RWPE1 (cell line): ENCODE data around the gene TRMT61B.

Experiments
- CTCF ChIA-PET: fragments of 350-600 bp; sonication (Branson Sonifier 250); formaldehyde crosslinking; extraction: SDS; loops from one replicate; lab custom pipeline; 2021; lab: Yijun Ruan, JAX
- POLR2A ChIA-PET: fragments of 400-600 bp; formaldehyde crosslinking; extraction: SDS; loops from one replicate; lab custom pipeline; 2020; ENCODE audit warnings: antibody characterized with exemption; ENCODE audit not compliant: low non-redundant PET; lab: Yijun Ruan, JAX
- DNase-seq: peaks from one replicate; pipeline ENCODE4 v3.0.0; 2012; ENCODE audit warnings: low spot score
- H3K27ac ChIP-seq: fragments of 450-650 bp; 2 replicates; pipeline ENCODE4 v1.5.1; 2017
- CTCF ChIP-seq: fragments of 450-650 bp; conservative IDR thresholded peaks from 2 replicates; pipeline ENCODE4 v1.5.1; 2017; ENCODE audit warnings: low read depth, mild to moderate bottlenecking

The TRMT61B gene

GRCh38 chr2:28905533-28905932, 35.4 kb upstream of the TRMT61B start:
- ChIA-PET CTCF (interaction anchor here (0.6 to 1.0 kb wide), 3 partner anchors 10 to 1296 kb away, joined by 4 to 5 read pairs (median 5); partner anchors contain the start of gene WDR43), POLR2A (no interaction called here)
- TF ChIP-seq CTCF: no peak
- DNase-seq: no peak
- no peak overlapping the region for H3K27ac ChIP-seq

- no peak for DNase-seq
- no peak for TF ChIP-seq CTCF
- H3K27ac ChIP-seq: no peak overlapping the region
- CTCF ChIA-PET: interaction anchor here (0.6 to 1.0 kb wide), 3 partner anchors 9 to 1295 kb away, joined by 4 to 5 read pairs (median 4); no protein-coding TSS in a partner anchor
- POLR2A ChIA-PET: interaction anchor here (0.6 kb wide), 1 partner anchor 1418 kb away, joined by 5 read pairs; no protein-coding TSS in a partner anchor
Observed at GRCh38 chr2:28904802-28905457, 34.8 kb upstream of the TRMT61B start.

- DNase-seq: no peak
- no peak for TF ChIP-seq CTCF
- H3K27ac ChIP-seq: no peak overlapping the region
- ChIA-PET CTCF (no interaction called here), POLR2A (no interaction called here)
Observed at GRCh38 chr2:28904295-28904694, 34.2 kb upstream of the TRMT61B start.

GRCh38 chr2:28902584-28902983, 32.5 kb upstream of the TRMT61B start:
- no peak overlapping the region for H3K27ac ChIP-seq
- POLR2A ChIA-PET: no interaction called here
- CTCF ChIA-PET: interaction anchor here (0.6 to 1.0 kb wide), 2 partner anchors 30 to 336 kb away, joined by 3 to 4 read pairs; no protein-coding TSS in a partner anchor
- TF ChIP-seq CTCF: no peak
- no peak for DNase-seq

GRCh38 chr2:28901841-28902240, 31.7 kb upstream of the TRMT61B start:
- no peak for TF ChIP-seq CTCF
- ChIA-PET POLR2A (no interaction called here), CTCF (interaction anchor here (0.6 kb wide), 1 partner anchor 29 kb away, joined by 3 read pairs; no protein-coding TSS in a partner anchor)
- DNase-seq: no peak
- no peak overlapping the region for H3K27ac ChIP-seq

- DNase-seq: no peak
- TF ChIP-seq CTCF: no peak
- ChIA-PET CTCF (interaction anchor here (0.6 kb wide), 1 partner anchor 90 kb away, joined by 6 read pairs; no protein-coding TSS in a partner anchor), POLR2A (no interaction called here)
- H3K27ac ChIP-seq: no peak overlapping the region
Observed at GRCh38 chr2:28901202-28901601, 31.1 kb upstream of the TRMT61B start.
